SH-SY5Y (cell line): ENCODE measurements around the gene PTBP1.

Source experiments
- GATA2 ChIP-seq: IDR thresholded peaks from 2 replicates; pipeline ENCODE4 v1.6.1; 2011; ENCODE audit warnings: mild to moderate bottlenecking, low read depth, low read length
- GATA3 ChIP-seq: IDR thresholded peaks from 2 replicates; pipeline ENCODE4 v1.6.1; 2011; ENCODE audit warnings: low read depth, mild to moderate bottlenecking, low read length, moderate library complexity

GRCh38 chr19:831407-832369 is 34.4 kb downstream of the PTBP1 start:
- no peak for TF ChIP-seq GATA2
- no peak for TF ChIP-seq GATA3
